ENCODE data around the gene MKLN1.

- TF ChIP-seq CTCF (IDR thresholded peaks at IDR 0.05; ENCODE audit: poor library complexity) (no peak), EZH2phosphoT487 (IDR thresholded peaks at IDR 0.05; ENCODE audit: low read depth, severe bottlenecking, unreplicated experiment) (no peak), EZH2 (IDR thresholded peaks at IDR 0.05; ENCODE audit: borderline replicate concordance) (no peak)
These were observed 165.9 kb downstream of the MKLN1 start for GRCh38 chr7:131493581-131493980.
